ENCODE measurements around the gene CLRN1. TPM values are rescaled to one million over a fixed set of nuclear protein-coding genes. Genes with fewer than 3 reads are reported as not detected.
A peak's percentile ranks its signal among the peaks of the same experiment; 100 is the strongest.

Gene CLRN1
- total and polyA plus RNA-seq, 2 of the 13 experiments (the other 11 are each of a cell fraction or from before 2014, with no cell fraction given), result not detected

- TF ChIP-seq GATAD2A (CRISPR knock-in tag; IDR thresholded peaks at IDR 0.05), result 0 out of 2 replicates have a peak, but pooled peaks have one; percentile 31
- TF ChIP-seq ZFP36L2 (CRISPR knock-in tag; IDR thresholded peaks at IDR 0.05), result no peak
- no peak for TF ChIP-seq AGO2 (optimal IDR thresholded peaks at IDR 0.05; ENCODE audit: low read depth, low read length)
- TF ChIP-seq ZSCAN25 (CRISPR knock-in tag; IDR thresholded peaks at IDR 0.05), result no peak
- TF ChIP-seq ZNF143 (CRISPR knock-in tag; IDR thresholded peaks at IDR 0.05), result no peak
- no peak for TF ChIP-seq RNF2 (conservative IDR thresholded peaks at IDR 0.05; ENCODE audit: low read depth)
- TF ChIP-seq ZNF33A (CRISPR knock-in tag; IDR thresholded peaks at IDR 0.05; ENCODE audit: borderline replicate concordance), result no peak
- no peak for TF ChIP-seq TRIM22 (IDR thresholded peaks at IDR 0.05)
- TF ChIP-seq MBD4 (IDR thresholded peaks at IDR 0.05; ENCODE audit: borderline replicate concordance, low read length), result no peak
- TF ChIP-seq ESRRA (CRISPR knock-in tag; IDR thresholded peaks at IDR 0.05; ENCODE audit: low read depth), result no peak
- TF ChIP-seq ZNF644 (CRISPR knock-in tag; IDR thresholded peaks at IDR 0.05; ENCODE audit: low read depth), result no peak
- no peak for TF ChIP-seq KMT2B (CRISPR knock-in tag; IDR thresholded peaks at IDR 0.05)
- no peak for TF ChIP-seq ZNF180 (CRISPR knock-in tag; IDR thresholded peaks at IDR 0.05; ENCODE audit: borderline replicate concordance, low read depth)
- TF ChIP-seq, protein P1, sequence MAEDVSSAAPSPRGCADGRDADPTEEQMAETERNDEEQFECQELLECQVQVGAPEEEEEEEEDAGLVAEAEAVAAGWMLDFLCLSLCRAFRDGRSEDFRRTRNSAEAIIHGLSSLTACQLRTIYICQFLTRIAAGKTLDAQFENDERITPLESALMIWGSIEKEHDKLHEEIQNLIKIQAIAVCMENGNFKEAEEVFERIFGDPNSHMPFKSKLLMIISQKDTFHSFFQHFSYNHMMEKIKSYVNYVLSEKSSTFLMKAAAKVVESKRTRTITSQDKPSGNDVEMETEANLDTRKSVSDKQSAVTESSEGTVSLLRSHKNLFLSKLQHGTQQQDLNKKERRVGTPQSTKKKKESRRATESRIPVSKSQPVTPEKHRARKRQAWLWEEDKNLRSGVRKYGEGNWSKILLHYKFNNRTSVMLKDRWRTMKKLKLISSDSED (CRISPR knock-in tag; IDR thresholded peaks at IDR 0.05), result no peak
- 0 out of 2 replicates have a peak, but pooled peaks have one; percentile 11 for TF ChIP-seq SOX5 (CRISPR knock-in tag; IDR thresholded peaks at IDR 0.05; ENCODE audit: borderline replicate concordance)
- TF ChIP-seq KDM4B (CRISPR knock-in tag; IDR thresholded peaks at IDR 0.05), result no peak
- TF ChIP-seq BCL6 (CRISPR knock-in tag; IDR thresholded peaks at IDR 0.05), result peak; percentile 51; the same call in 1 of the 2 replicates
- TF ChIP-seq FOXA1 (IDR thresholded peaks at IDR 0.05), result no peak
- peak; percentile 37; the same call in 1 of the 2 replicates for TF ChIP-seq FOXA1 (CRISPR knock-in tag; IDR thresholded peaks at IDR 0.05)
- no peak for TF ChIP-seq KLF16 (CRISPR knock-in tag; IDR thresholded peaks at IDR 0.05)
- no peak for TF ChIP-seq ATF2 (CRISPR knock-in tag; IDR thresholded peaks at IDR 0.05)
- no peak for TF ChIP-seq ZSCAN9 (CRISPR knock-in tag; IDR thresholded peaks at IDR 0.05; ENCODE audit: borderline replicate concordance)
- TF ChIP-seq ZNF567 (CRISPR knock-in tag; IDR thresholded peaks at IDR 0.05; ENCODE audit: borderline replicate concordance), result no peak
- no peak for TF ChIP-seq DNMT1 (CRISPR knock-in tag; IDR thresholded peaks at IDR 0.05)
- TF ChIP-seq BCL3 (CRISPR knock-in tag; IDR thresholded peaks at IDR 0.05), result no peak
- TF ChIP-seq GPBP1L1 (CRISPR knock-in tag; IDR thresholded peaks at IDR 0.05), result no peak
- TF ChIP-seq MAFF (IDR thresholded peaks at IDR 0.05; ENCODE audit: low read depth, low read length), result no peak
Measured at GRCh38 chr3:151003029-151003767, 30.7 kb upstream of the CLRN1 start (continued).

Data from HepG2 (cell line).